GM20431 (cell line): ENCODE measurements around the gene PJA1.

Source experiments
- in situ Hi-C: fragments of 300-500 bp; cut with MseI, MboI; formaldehyde crosslinking; loops from one replicate; pipeline ENCODE4 v1.15.0; 2020; ENCODE audit warnings: low sequenced_read_pairs; ENCODE audit not compliant: unreplicated experiment

PJA1 gene

GRCh38 chrX:69176053-69176452, 10.8 kb upstream of the PJA1 start:
- in situ Hi-C loops, result no loop called here

- in situ Hi-C loops, result no loop called here
Measured at GRCh38 chrX:69173906-69174305, 8.7 kb upstream of the PJA1 start.

- in situ Hi-C loops, result no loop called here
Measured at GRCh38 chrX:69172937-69173336, 7.7 kb upstream of the PJA1 start.

DNA sequence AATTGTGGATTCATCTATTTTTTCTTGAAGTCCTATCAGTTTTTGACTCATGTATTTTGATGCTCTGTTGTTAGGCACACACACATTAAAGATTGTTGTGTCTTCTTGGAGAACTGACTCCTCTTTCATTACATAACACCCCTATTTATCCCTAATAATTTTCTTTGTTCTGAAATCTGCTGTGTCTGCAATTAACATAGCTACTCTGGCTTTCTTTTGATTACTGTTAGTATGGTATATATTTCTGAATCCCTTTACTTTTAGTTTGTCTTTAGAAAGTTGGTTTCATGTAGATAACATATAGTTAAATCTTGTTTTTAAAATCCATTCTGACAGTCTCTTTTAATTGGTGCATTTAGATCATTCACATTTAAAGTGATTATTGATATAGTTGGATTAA, 5.1 kb upstream of the PJA1 start:
- in situ Hi-C loops, result no loop called here

GRCh38 chrX:69163936-69164741, 1.1 kb downstream of the PJA1 start:
- in situ Hi-C loops, result no loop called here

GRCh38 chrX:69162361-69162865, 2.8 kb downstream of the PJA1 start:
- in situ Hi-C loops, result no loop called here

- in situ Hi-C loops, result no loop called here
Measured at GRCh38 chrX:69161786-69162349, 3.4 kb downstream of the PJA1 start.

DNA sequence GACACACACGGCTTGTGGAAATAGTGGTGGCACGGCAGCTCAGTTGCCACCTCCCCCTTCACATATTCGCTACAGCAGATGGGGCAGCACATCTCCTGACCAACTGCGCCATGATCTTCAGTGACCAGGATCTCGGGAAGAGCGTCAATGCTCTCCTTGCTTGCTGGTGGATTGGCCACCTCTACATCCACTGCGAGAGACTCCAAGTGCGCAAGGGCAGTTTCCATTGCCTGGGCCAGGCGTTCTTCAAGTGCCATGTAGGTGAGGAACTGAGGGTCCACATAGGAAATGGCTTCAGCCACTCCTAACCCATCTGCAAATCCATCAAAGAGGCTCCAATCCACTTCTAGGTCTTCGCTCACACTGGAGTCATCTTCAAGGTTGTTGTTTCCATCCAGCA, 3.9 kb downstream of the PJA1 start:
- in situ Hi-C loops, result no loop called here

DNA sequence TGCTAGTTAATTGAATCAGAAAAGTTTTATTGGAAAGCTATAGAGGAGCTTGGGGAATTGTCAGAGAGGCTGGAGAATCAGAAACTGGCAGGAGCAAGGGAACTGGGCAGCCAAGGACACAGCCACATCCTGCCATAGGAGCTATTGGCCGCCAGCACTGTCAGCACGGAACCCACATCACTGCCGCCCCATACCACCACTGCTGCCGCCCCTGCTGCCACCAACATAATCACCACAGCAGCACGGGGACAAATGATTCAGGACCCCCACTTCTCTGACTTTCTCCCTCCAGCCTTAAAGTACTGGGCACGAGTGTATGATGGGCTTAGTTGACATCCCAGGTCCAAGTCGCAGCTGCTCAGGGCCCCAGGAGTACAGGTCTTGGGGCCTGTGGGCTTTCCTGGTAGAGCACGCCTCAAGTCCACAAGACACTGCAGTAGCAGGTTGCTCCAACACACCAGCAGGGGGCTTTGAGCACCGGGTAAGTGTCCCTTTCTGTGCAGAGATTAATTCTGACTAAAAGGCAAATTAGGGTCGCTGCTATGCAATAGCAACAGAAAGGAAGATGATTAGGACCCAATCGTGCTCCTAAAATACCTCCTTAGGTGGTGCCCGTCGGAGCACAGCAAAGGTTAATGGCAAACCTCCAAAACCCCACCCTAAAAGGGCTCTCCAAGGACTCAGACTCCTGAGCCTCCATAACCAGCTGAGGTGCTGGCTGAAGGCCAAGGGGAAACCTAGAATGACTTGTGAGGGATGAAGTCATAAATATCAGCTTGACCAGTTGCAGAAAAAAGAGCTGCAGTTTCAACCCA, 6.9 kb downstream of the PJA1 start:
- in situ Hi-C loops, result no loop called here

DNA sequence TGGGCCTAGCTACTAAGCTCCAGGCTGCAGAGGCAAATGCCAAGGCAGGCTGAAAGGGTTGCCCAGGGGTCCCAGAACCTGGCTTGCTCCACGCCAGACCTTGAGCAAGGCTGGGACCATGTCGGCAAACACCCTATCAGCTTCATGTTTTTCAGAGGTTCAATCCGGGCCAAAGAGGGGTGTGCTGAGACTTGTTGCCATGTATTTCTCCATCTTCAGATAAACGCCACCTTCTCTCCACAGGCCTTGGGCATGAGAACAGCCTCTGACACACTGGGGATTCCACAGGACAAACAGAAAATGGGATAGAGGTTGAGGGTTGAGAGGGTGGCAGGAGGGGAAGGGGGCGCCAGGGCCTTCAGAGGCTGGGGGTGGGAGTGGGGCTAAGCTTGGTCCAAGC, 8.6 kb downstream of the PJA1 start:
- in situ Hi-C loops, result no loop called here

DNA sequence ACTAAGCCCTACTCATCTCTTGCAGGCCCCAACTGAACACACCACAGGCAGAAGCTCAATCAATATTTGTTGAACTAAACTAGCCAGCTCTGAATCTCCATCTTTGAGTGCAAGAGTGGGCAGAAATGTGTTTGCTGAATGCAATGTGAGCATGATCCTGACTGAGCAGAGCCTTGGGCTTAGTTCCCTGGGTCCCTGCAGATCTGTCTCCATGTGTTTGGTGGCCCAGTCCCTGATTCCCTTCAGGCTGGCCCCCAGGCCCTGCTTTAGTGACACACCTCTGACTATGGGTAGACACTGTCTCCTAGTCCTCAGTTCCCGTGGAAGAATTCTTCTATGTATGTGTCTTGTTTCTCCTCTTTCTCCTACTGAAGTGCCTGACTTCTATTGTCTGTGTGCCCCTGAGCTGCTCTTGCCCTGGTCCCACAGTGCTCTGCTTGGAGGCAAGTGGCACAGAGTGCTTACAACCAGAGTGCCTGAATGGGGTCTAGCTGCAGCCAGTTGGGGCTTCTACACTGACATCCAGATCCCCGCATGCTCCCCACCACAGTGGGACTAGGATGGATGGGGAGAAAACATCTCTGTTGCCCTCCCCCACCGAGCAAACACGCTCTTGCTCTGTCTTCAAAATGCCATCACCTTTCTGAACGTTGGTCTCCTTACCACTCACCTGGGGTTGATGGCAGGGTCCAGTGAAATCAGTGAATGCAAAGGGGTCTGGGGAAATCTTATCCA, 9.3 kb downstream of the PJA1 start:
- in situ Hi-C loops, result no loop called here

DNA sequence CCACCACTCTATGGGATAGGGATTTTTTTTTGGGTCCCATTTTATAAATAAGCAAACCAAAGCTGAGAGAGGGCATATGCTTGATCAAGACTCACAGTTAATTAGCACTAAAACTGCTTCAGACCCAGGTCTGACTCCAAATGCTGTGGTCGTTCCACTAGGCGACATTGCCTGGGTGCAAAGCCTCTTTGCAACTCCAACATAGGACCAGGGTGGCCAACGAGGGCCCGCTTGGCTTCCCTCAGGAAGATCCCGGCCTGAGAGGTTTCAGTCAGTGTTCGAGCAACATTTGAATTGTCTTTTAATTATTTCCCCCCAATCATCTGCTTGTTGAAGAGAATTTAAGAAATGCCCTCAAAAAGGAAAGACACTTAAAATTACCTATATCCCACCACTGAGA, 11.2 kb downstream of the PJA1 start:
- in situ Hi-C loops, result no loop called here

DNA sequence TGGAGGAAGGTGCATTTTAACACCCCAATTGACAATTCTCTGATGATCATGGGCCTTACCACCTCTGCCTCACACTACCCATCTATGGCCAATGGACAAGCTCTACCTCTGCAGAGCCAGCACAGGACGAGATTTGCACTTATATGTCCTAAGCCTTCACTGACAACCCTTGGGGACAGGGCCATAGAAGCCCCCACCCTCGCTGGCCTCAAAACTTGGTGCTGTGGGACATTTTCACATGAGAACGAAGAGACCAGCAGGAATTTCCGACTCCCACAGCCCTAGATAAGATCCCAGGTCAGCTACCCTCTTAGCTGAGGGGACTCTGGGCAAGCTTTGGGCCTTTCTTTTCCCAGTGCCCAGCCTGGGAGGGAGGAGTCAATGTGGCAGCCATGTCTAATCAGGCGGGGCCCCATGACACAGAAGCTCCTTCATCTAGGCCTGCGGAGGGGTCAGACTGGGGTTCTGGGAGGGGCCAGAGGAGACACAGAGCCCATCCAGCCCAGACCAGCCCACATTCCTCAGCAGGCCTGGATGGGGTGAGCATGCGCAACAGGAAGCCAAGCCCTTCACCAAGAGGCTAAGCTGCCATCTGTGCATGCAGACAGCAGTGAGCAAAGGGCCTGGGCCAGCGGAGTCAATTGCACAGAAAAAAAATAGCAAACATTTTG, 12.1 kb downstream of the PJA1 start:
- in situ Hi-C loops, result no loop called here

DNA sequence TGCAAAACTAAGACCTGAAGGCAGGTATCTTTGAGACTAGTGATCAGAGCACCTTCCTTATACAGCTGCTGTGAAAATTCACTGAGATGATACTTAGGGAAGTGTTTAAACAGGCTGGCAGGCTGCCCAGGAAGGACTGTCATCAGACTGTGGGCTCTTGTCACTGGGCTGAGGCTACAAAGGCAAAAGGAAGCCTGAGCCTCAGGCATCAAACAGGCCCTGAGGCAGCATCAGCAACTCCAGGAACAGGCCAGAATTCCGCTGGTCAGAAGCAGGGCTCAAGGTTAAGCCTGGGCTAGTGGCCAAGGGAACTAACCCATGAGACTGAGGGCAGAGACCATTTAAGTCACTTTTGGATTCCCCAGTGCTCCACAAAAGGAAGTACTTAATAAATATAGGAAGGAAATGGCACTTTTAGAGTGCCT, 12.8 kb downstream of the PJA1 start:
- in situ Hi-C loops, result no loop called here

- in situ Hi-C loops, result no loop called here
Measured at GRCh38 chrX:69151866-69152284, 13.4 kb downstream of the PJA1 start.

- in situ Hi-C loops, result no loop called here
Measured at GRCh38 chrX:69150281-69150960, 14.8 kb downstream of the PJA1 start.

DNA sequence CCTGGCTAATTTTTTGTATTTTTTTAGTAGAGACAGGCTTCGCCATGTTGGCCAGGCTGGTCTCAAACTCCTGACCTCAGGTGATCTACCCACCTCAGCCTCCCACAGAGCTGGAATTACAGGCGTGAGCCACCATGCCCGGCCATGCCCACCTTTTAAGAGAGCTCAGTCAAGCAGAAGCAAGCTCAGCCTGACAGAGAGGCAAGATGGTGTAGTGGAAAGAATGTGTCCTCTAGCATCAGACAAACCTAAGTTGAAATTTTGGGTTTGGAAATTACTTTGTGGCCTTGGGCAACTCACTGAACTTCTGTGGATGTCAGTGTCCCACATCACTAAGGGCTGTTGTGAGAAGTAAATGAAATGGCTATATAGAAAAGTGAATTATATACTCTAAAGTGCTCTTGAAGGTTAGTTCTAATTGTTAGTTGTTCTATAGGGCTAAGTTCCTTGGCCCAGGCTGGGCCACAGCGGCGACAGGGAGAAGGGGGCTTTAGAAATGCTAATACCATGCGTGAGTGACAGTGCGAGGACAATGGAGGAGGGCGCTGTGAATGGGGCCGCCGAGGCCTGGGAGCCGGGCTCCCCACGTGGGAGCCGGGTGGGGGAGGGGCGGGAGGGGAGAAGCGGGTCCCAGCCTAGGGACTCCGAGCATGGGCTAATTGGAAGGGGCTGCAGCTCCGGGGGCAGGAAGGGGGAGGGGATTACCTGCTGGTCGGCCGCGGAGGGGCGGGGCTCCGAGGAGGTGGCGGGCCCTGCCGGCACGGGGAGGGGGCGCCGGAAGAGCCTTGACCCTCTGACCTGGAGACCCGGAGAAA, 15.6 kb downstream of the PJA1 start:
- in situ Hi-C loops, result no loop called here

DNA sequence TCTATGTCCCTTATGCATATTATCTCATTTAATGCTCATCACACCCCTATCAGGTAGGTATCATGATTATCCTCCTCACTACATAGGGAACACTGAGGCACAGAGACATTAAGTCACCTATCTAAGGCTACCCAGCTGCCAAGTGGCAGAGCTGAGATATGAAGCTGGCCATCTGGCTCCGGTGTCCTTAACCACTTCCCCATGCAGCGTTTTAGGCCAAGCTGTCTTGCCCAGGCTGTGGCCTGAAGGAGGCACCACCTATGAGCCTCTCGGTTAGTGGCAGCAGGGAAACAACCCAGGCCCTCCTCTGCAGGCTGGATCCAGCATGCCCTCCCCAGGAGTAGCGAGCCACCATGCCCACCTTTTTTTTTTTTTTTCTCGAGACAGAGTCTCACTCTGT, 16.3 kb downstream of the PJA1 start:
- in situ Hi-C loops, result no loop called here
